H1 (cell line): ENCODE data around the gene SPDYC. TPM values are rescaled to one million over a fixed set of nuclear protein-coding genes. Genes with fewer than 3 reads are reported as not detected.

ENCODE experiments used
- CTCF ChIA-PET: fragments of 300-600 bp; sonication (Branson Sonifier 250); formaldehyde crosslinking; loops from one replicate; lab custom pipeline; 2021; ENCODE audit not compliant: partially characterized antibody; lab: Charles Lee
- POLR2A ChIA-PET: fragments of 300-600 bp; sonication (Branson Sonifier 250); formaldehyde crosslinking; loops from one replicate; lab custom pipeline; 2021; ENCODE audit warnings: inconsistent platforms; ENCODE audit not compliant: partially characterized antibody; lab: Charles Lee
- DNase-seq, 2 experiments: peaks; one replicate each; pipeline versions ENCODE4 v3.0.0 to v3.0.0-alpha.2; 2010 to 2022; ENCODE audit warnings: low spot score in 2 of 2, low read depth in 1 of 2, mixed read lengths in 1 of 2
- FAIRE-seq: peaks from 2 replicates; lab custom pipeline; 2011; peaks lifted over from hg19 to GRCh38; lab: Jason Lieb, UNC
- H2AFZ ChIP-seq: 2 replicates; pipeline ENCODE4 v1.8.1; 2012; ENCODE audit warnings: low read length, inconsistent platforms
- H2AK5ac ChIP-seq: 2 replicates; pipeline ENCODE4 v1.6.1; 2013; ENCODE audit warnings: low read depth, low read length
- H2BK120ac ChIP-seq: replicated peaks from 2 replicates; pipeline ENCODE3; 2013; ENCODE audit warnings: low read depth, low read length, inconsistent platforms
- H2BK12ac ChIP-seq: 2 replicates; pipeline ENCODE4 v1.6.1; 2013; ENCODE audit warnings: low read depth, low read length
- H2BK15ac ChIP-seq: 2 replicates; pipeline ENCODE4 v1.6.1; 2013; ENCODE audit warnings: low read length
- H2BK20ac ChIP-seq: 2 replicates; pipeline ENCODE4 v1.6.1; 2013; ENCODE audit warnings: low read length
- H2BK5ac ChIP-seq: 2 replicates; pipeline ENCODE4 v1.6.1; 2013; ENCODE audit warnings: low read depth, low read length
- H3K14ac ChIP-seq: 2 replicates; pipeline ENCODE4 v1.6.1; 2013; ENCODE audit warnings: inconsistent platforms; ENCODE audit not compliant: insufficient read length
- H3K18ac ChIP-seq: 2 replicates; pipeline ENCODE4 v1.6.1; 2013; ENCODE audit warnings: low read length; ENCODE audit errors: extremely low read depth
- H3K23ac ChIP-seq: 2 replicates; pipeline ENCODE4 v1.6.1; 2013; ENCODE audit warnings: inconsistent platforms; ENCODE audit not compliant: insufficient read length
- H3K23me2 ChIP-seq: 2 replicates; pipeline ENCODE4 v1.6.1; 2013; ENCODE audit warnings: low read depth, low read length
- H3K27ac ChIP-seq: 2 replicates; pipeline ENCODE4 v1.6.1; 2011; ENCODE audit warnings: low read depth, low read length, inconsistent platforms
- H3K27me3 ChIP-seq, 4 experiments: replicated peaks in 1 of 4; 1 replicate in 1 of 4; 2 replicates in 3 of 4; pipeline versions ENCODE4 v1.6.1 to v1.8.1; 2011 to 2013; ENCODE audit warnings: low read length in 3 of 4, mild to moderate bottlenecking in 3 of 4, inconsistent platforms in 2 of 4, mixed read lengths in 2 of 4, moderate library complexity in 1 of 4; ENCODE audit not compliant: control insufficient read depth in 3 of 4, insufficient read depth in 3 of 4; ENCODE audit errors: extremely low read depth in 1 of 4
- H3K36me3 ChIP-seq, 4 experiments: 2 replicates each; pipeline versions ENCODE4 v1.6.1 to v1.8.1; 2011 to 2013; ENCODE audit warnings: mild to moderate bottlenecking in 4 of 4, low read length in 3 of 4, moderate library complexity in 2 of 4, control low read depth in 1 of 4, inconsistent platforms in 1 of 4; ENCODE audit not compliant: insufficient read depth in 4 of 4, control insufficient read depth in 2 of 4
- H3K4ac ChIP-seq: replicated peaks from 2 replicates; pipeline ENCODE3; 2013; ENCODE audit warnings: low read length, low read depth, mixed read lengths, inconsistent platforms; ENCODE audit not compliant: insufficient read length
- H3K4me1 ChIP-seq, 4 experiments: replicated peaks in 1 of 4; 1 replicate in 1 of 4; 2 replicates in 3 of 4; pipeline versions ENCODE4 v1.6.1 to v1.8.1; 2011 to 2013; ENCODE audit warnings: low read length in 3 of 4, inconsistent platforms in 2 of 4, mixed read lengths in 1 of 4; ENCODE audit not compliant: insufficient read depth in 4 of 4, control insufficient read depth in 3 of 4
- H3K4me2 ChIP-seq, 2 experiments: 2 replicates each; pipeline versions ENCODE4 v1.6.1 to v1.8.1; 2011 to 2013; ENCODE audit warnings: low read depth in 2 of 2, low read length in 2 of 2, control low read depth in 1 of 2, inconsistent platforms in 1 of 2, mild to moderate bottlenecking in 1 of 2; ENCODE audit not compliant: insufficient read depth in 1 of 2
- H3K4me3 ChIP-seq, 4 experiments: fragments of 200-600, 300-600 bp in 1 of 4; sonication (generic), shearing (Covaris generic), sonication (Bioruptor Twin) in 1 of 4; 2 replicates each; pipeline versions ENCODE4 v1.5.1 to v1.8.1; 2011 to 2016; ENCODE audit warnings: low read length in 4 of 4, low read depth in 3 of 4, control low read depth in 2 of 4, inconsistent platforms in 2 of 4, mild to moderate bottlenecking in 2 of 4, mixed read lengths in 1 of 4, moderate library complexity in 1 of 4; ENCODE audit not compliant: insufficient read depth in 2 of 4; ENCODE audit errors: extremely low read depth in 1 of 4
- H3K56ac ChIP-seq: replicated peaks from 2 replicates; pipeline ENCODE3; 2013; ENCODE audit warnings: low read depth, mild to moderate bottlenecking, mixed read lengths, low read length, inconsistent platforms; ENCODE audit not compliant: insufficient read length
- H3K79me1 ChIP-seq: 2 replicates; pipeline ENCODE4 v1.6.1; 2013; ENCODE audit warnings: low read depth, low read length, control low read depth
- H3K79me2 ChIP-seq, 2 experiments: 2 replicates each; pipeline versions ENCODE4 v1.6.1 to v1.8.1; 2012 to 2013; ENCODE audit warnings: low read length in 2 of 2, mild to moderate bottlenecking in 2 of 2, inconsistent platforms in 1 of 2; ENCODE audit not compliant: insufficient read depth in 2 of 2, control insufficient read depth in 1 of 2
- H3K9ac ChIP-seq, 4 experiments: replicated peaks in 1 of 4; 1 replicate in 1 of 4; 2 replicates in 3 of 4; pipeline versions ENCODE4 v1.6.1 to v1.8.1; 2011 to 2013; ENCODE audit warnings: low read depth in 3 of 4, low read length in 3 of 4, control low read depth in 2 of 4, mild to moderate bottlenecking in 2 of 4, moderate library complexity in 2 of 4, inconsistent platforms in 1 of 4; ENCODE audit errors: extremely low read depth in 1 of 4
- H3K9me3 ChIP-seq, 2 experiments: 2 replicates each; pipeline versions ENCODE4 v1.6.1 to v1.8.1; 2012 to 2013; ENCODE audit warnings: mild to moderate bottlenecking in 2 of 2, moderate library complexity in 2 of 2, control low read depth in 1 of 2, inconsistent platforms in 1 of 2, low read depth in 1 of 2, low read length in 1 of 2, mixed read lengths in 1 of 2; ENCODE audit not compliant: insufficient read depth in 2 of 2
- H4K20me1 ChIP-seq, 2 experiments: replicated peaks in 1 of 2; 2 replicates each; pipeline versions ENCODE3 to v1.8.1; 2011 to 2013; ENCODE audit warnings: inconsistent platforms in 2 of 2, low read length in 2 of 2, mild to moderate bottlenecking in 1 of 2; ENCODE audit not compliant: insufficient read depth in 2 of 2, control insufficient read depth in 1 of 2
- H4K5ac ChIP-seq: 2 replicates; pipeline ENCODE4 v1.6.1; 2013; ENCODE audit warnings: low read length, low read depth, mixed read lengths, inconsistent platforms; ENCODE audit not compliant: insufficient read length
- H4K8ac ChIP-seq: 2 replicates; pipeline ENCODE4 v1.8.0; 2013; ENCODE audit warnings: mild to moderate bottlenecking, moderate library complexity, low read length, inconsistent platforms; ENCODE audit not compliant: insufficient read depth; ENCODE audit errors: extremely low read depth
- H4K91ac ChIP-seq: replicated peaks from 2 replicates; pipeline ENCODE3; 2013; ENCODE audit warnings: low read length, mixed read lengths, inconsistent platforms; ENCODE audit not compliant: insufficient read length
- EGR1 ChIP-seq: IDR thresholded peaks from 2 replicates; pipeline ENCODE4 v1.6.1; 2011; ENCODE audit warnings: low read depth, low read length, borderline replicate concordance
- KDM1A ChIP-seq: fragments of 200-600, 300-600 bp; sonication (generic); IDR thresholded peaks from 2 replicates; pipeline ENCODE4 v1.7.1; 2016; ENCODE audit warnings: mild to moderate bottlenecking, low read length, borderline replicate concordance
- RNF2 ChIP-seq: fragments of 200-900, 300-1000 bp; sonication (generic); IDR thresholded peaks from 2 replicates; pipeline ENCODE4 v1.7.1; 2016; ENCODE audit warnings: borderline replicate concordance, low read depth, mild to moderate bottlenecking, antibody characterized with exemption, low read length; ENCODE audit not compliant: poor library complexity, severe bottlenecking; ENCODE audit errors: missing control alignments
- YY1 ChIP-seq: IDR thresholded peaks from 2 replicates; pipeline ENCODE4 v1.6.1; 2011; ENCODE audit warnings: low read depth, mild to moderate bottlenecking, low read length
- WGBS, 2 experiments: shearing (Covaris generic) in 1 of 2; methylation state at CpG; one replicate each; pipeline versions ENCODE4 v1.1.6 to v1.1.7; 2013 to 2015; ENCODE audit warnings: low lambda C conversion rate in 2 of 2, mixed read lengths in 2 of 2, inconsistent platforms in 1 of 2, low coverage in 1 of 2, missing lambda C conversion rate in 1 of 2; ENCODE audit not compliant: insufficient replicate concordance in 2 of 2, insufficient coverage in 1 of 2, insufficient read length in 1 of 2; ENCODE audit errors: extremely low coverage in 1 of 2, missing lambda C conversion rate in 1 of 2; 5-methylcytosine and 5-hydroxymethylcytosine counted together
- polyA plus RNA-seq, 7 experiments: library from polyadenylated mRNA; depleted of rRNA in 3 of 7; stranded (reverse) in 5 of 7; unstranded in 2 of 7; fragments of >200 nt in 5 of 7; fragments of 200-250 nt in 2 of 7; gene quantifications; 1 replicate in 5 of 7; 2 replicates in 1 of 7; 4 replicates in 1 of 7; pipeline versions ENCODE4 v1.2.1 to v1.2.3, GENCODE V29; 2011 to 2013; ENCODE audit warnings: missing spikeins in 2 of 7, mixed read lengths in 2 of 7
- total RNA-seq: library from RNA; stranded (reverse); fragmentation: NEBNext Ultra II Directional; extraction: Animal tissue kit (Norgen Biotek cat#: 25700); gene quantifications from 2 replicates; pipeline ENCODE4 v1.2.1, GENCODE V29; 2021

The SPDYC gene
- total and polyA plus RNA-seq, 2 of the 8 experiments (the other 6 are each of a cell fraction or from before 2014, with no cell fraction given): 0.15 TPM; not detected in 1

GRCh38 chr11:65150509-65151299 lies 19.3 kb upstream of the SPDYC start:
- DNase-seq (no peak), FAIRE-seq (no peak)
- Histone ChIP-seq H3K23ac (no peak overlapping the region), H4K91ac (no peak overlapping the region), H2BK120ac (no peak overlapping the region), H3K14ac (no peak overlapping the region), H3K23me2 (no peaks in the 10 kb centered on the region), H3K79me2 (no peaks in the 10 kb centered on the region), H3K27ac (no peak overlapping the region), H2BK20ac (no peak overlapping the region), H4K5ac (no peak overlapping the region), H2AFZ (peak overlapping the region; percentile 34; the same call in 1 of the 2 replicates), H3K56ac (no peak overlapping the region), H2BK12ac (peak overlapping the region; percentile 60; the same call in 1 of the 2 replicates), H2AK5ac (no peak overlapping the region), H3K79me1 (no peaks in the 10 kb centered on the region), H3K4me1 (no peaks in the 10 kb centered on the region), H4K20me1 (no peaks in the 10 kb centered on the region), H3K4me2 (no peak overlapping the region), H3K27me3 (no peaks in the 10 kb centered on the region), H3K9me3 (peaks cover 0 to 7% of the 10 kb centered on the region in 2 experiments; a peak in 1 of 4 replicates), H3K9ac (no peak overlapping the region), H3K4me3 (no peak overlapping the region), H3K36me3 (no peaks in the 10 kb centered on the region), H3K4ac (no peak overlapping the region), H3K18ac (no peak overlapping the region), H4K8ac (0 out of 2 replicates have a peak overlapping the region, but pooled peaks have one; percentile 6), H2BK5ac (no peak overlapping the region), H2BK15ac (no peak overlapping the region)
- ChIA-PET CTCF (interaction anchor here (1.3 to 1.7 kb wide), 2 partner anchors 15 to 31 kb away, joined by 4 read pairs; partner anchors contain the start of gene CAPN1), POLR2A (no interaction called here)
- TF ChIP-seq YY1 (no peak), KDM1A (no peak), EGR1 (no peak), RNF2 (no peak)
- WGBS, 2 experiments: 91% methylated on average over 11 of the region's 12 CpGs; no CpG with 5 or more reads in 1 of the 2 experiments
